HepG2 (cell line): Measurements from ENCODE around the gene TMC4. TPM values are rescaled to one million over a fixed set of nuclear protein-coding genes. Genes with fewer than 3 reads are reported as not detected.

Experiments used
- CEBPG ChIP-seq: IDR thresholded peaks from 2 replicates; pipeline ENCODE4 v1.6.1; 2016
- KMT2A ChIP-seq: sonication (generic); formaldehyde crosslinking; IDR thresholded peaks from 2 replicates; pipeline ENCODE4 v1.4.0; 2020; ENCODE audit warnings: missing genetic modification reagents
- PHF5A ChIP-seq: IDR thresholded peaks from one replicate; pipeline ENCODE4 v1.6.1; 2018; ENCODE audit warnings: low read depth, missing genetic modification reagents; ENCODE audit not compliant: unreplicated experiment
- RFXANK ChIP-seq: IDR thresholded peaks from 2 replicates; pipeline ENCODE4 v1.6.1; 2016
- SIX1 ChIP-seq: sonication (generic); formaldehyde crosslinking; IDR thresholded peaks from 2 replicates; pipeline ENCODE4 v1.4.0; 2020; ENCODE audit warnings: missing genetic modification reagents, borderline replicate concordance
- SNRNP70 ChIP-seq: fragments of 200-400 bp; formaldehyde crosslinking; IDR thresholded peaks from 2 replicates; pipeline ENCODE4 v1.6.1; 2017; ENCODE audit warnings: mild to moderate bottlenecking, low read depth, low read length, moderate library complexity
- ZNF547 ChIP-seq: sonication (generic); formaldehyde crosslinking; IDR thresholded peaks from 2 replicates; pipeline ENCODE4 v1.5.1; 2020; ENCODE audit warnings: mild to moderate bottlenecking, missing genetic modification reagents
- ZSCAN25 ChIP-seq: sonication (generic); formaldehyde crosslinking; IDR thresholded peaks from 2 replicates; pipeline ENCODE4 v1.8.0; 2022; ENCODE audit warnings: mild to moderate bottlenecking, missing genetic modification reagents
- polyA plus RNA-seq, 8 experiments: library from polyadenylated mRNA; depleted of rRNA in 3 of 8; stranded (reverse) in 7 of 8; unstranded in 1 of 8; fragments of >200 nt; fragmentation: Illumina TruSeq in 4 of 8; extraction: Trizol in 4 of 8; gene quantifications; 2 replicates each; pipeline versions ENCODE4 v1.2.1 to v1.2.3, GENCODE V29; 2011 to 2016; ENCODE audit warnings: low read depth in 4 of 8, missing spikeins in 1 of 8, mixed read lengths in 1 of 8; ENCODE audit not compliant: insufficient read depth in 1 of 8
- total RNA-seq, 5 experiments: library from RNA; depleted of rRNA; stranded (reverse); fragments of >200 nt; fragmentation: Illumina TruSeq; extraction: Trizol; gene quantifications; 2 replicates each; pipeline ENCODE4 v1.2.3, GENCODE V29; 2016; ENCODE audit warnings: low read depth in 1 of 5
- TF ChIP-seq, protein P1 (sequence below): IDR thresholded peaks from 2 replicates; pipeline ENCODE4 v1.6.1; 2018; ENCODE audit warnings: missing genetic modification reagents
- TF ChIP-seq, protein P2 (sequence below): sonication (generic); formaldehyde crosslinking; IDR thresholded peaks from 2 replicates; pipeline ENCODE4 v1.4.0; 2020; ENCODE audit warnings: missing genetic modification reagents, borderline replicate concordance
- TF ChIP-seq, protein P3 (sequence below): sonication (generic); IDR thresholded peaks from 2 replicates; pipeline ENCODE4 v1.6.1; 2016; ENCODE audit warnings: low read depth, borderline replicate concordance
- TF ChIP-seq, protein P4 (sequence below), 2 experiments: sonication (generic) in 1 of 2; formaldehyde crosslinking in 1 of 2; IDR thresholded peaks; 2 replicates each; pipeline versions ENCODE4 v1.5.1 to v1.6.1; 2011 to 2020; ENCODE audit warnings: borderline replicate concordance in 1 of 2, low read depth in 1 of 2, low read length in 1 of 2, mild to moderate bottlenecking in 1 of 2, missing genetic modification reagents in 1 of 2, moderate library complexity in 1 of 2
- TF ChIP-seq, protein P5 (sequence below): sonication (generic); formaldehyde crosslinking; IDR thresholded peaks from 2 replicates; pipeline ENCODE4 v1.9.0; 2021; ENCODE audit warnings: missing genetic modification reagents, borderline replicate concordance
- TF ChIP-seq, protein P6 (sequence below): sonication (generic); formaldehyde crosslinking; IDR thresholded peaks from 2 replicates; pipeline ENCODE4 v1.5.1; 2020; ENCODE audit warnings: missing genetic modification reagents, mild to moderate bottlenecking, borderline replicate concordance

The TMC4 gene
- total and polyA plus RNA-seq, 2 of the 13 experiments (the other 11 are each of a cell fraction or from before 2014, with no cell fraction given), result 0.13 to 0.24 TPM

DNA sequence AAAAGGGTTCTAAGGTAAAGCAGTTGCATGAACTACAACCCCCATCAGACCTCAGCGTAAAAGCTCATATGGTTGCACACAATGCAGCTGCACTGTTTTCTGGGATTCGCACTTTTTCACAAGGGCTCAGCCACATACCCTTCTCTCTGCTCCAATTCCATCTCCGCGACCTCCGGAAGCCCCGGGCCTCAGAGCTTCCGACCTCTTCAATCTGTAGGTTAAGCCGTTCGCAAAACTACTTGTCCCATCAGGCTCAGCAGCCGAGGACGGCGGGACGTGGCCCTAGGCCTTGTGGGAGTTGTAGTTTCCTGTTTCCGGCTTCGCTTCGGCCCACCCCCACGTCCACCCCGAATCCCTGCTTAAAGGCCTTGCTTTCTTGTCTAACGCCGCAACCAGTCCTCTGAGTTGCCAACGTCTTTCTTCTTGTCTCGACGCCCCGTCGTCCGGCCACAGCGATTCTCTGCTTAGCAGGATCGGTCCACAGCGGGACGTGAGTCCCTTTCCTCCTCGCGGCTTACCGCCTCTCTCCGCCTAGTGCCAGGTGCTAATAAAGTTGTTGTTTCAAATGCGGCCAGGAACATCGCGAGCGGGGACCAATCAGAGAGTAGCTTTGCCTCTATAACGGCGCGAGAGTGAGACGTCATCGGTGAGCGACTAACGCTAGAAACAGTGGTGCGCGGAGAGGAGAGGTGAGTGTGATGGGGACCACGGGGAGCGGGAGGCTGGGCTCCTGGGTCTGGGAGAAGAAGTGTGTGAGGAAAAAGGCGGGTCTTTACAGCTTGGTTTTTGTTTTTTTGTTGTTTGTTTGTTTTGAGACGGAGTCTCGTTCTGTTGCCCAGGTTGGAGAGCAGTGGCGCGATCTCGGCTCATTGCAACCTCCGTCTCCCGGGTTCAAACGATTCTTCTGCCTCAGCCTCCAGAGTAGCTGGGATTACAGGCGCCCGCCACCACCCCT lies 57.6 kb downstream of the TMC4 start, which contains the start of the genes PRPF31 and TFPT (continued):
- TF ChIP-seq, protein P1, sequence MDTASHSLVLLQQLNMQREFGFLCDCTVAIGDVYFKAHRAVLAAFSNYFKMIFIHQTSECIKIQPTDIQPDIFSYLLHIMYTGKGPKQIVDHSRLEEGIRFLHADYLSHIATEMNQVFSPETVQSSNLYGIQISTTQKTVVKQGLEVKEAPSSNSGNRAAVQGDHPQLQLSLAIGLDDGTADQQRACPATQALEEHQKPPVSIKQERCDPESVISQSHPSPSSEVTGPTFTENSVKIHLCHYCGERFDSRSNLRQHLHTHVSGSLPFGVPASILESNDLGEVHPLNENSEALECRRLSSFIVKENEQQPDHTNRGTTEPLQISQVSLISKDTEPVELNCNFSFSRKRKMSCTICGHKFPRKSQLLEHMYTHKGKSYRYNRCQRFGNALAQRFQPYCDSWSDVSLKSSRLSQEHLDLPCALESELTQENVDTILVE (CRISPR knock-in tag), result peak; percentile 87
- TF ChIP-seq, protein P2, sequence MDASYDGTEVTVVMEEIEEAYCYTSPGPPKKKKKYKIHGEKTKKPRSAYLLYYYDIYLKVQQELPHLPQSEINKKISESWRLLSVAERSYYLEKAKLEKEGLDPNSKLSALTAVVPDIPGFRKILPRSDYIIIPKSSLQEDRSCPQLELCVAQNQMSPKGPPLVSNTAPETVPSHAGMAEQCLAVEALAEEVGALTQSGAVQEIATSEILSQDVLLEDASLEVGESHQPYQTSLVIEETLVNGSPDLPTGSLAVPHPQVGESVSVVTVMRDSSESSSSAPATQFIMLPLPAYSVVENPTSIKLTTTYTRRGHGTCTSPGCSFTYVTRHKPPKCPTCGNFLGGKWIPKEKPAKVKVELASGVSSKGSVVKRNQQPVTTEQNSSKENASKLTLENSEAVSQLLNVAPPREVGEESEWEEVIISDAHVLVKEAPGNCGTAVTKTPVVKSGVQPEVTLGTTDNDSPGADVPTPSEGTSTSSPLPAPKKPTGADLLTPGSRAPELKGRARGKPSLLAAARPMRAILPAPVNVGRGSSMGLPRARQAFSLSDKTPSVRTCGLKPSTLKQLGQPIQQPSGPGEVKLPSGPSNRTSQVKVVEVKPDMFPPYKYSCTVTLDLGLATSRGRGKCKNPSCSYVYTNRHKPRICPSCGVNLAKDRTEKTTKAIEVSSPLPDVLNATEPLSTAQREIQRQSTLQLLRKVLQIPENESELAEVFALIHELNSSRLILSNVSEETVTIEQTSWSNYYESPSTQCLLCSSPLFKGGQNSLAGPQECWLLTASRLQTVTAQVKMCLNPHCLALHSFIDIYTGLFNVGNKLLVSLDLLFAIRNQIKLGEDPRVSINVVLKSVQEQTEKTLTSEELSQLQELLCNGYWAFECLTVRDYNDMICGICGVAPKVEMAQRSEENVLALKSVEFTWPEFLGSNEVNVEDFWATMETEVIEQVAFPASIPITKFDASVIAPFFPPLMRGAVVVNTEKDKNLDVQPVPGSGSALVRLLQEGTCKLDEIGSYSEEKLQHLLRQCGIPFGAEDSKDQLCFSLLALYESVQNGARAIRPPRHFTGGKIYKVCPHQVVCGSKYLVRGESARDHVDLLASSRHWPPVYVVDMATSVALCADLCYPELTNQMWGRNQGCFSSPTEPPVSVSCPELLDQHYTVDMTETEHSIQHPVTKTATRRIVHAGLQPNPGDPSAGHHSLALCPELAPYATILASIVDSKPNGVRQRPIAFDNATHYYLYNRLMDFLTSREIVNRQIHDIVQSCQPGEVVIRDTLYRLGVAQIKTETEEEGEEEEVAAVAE, result peak; percentile 88
- TF ChIP-seq RFXANK (CRISPR knock-in tag) (no peak), PHF5A (CRISPR knock-in tag) (no peak), SNRNP70 (no peak), ZSCAN25 (CRISPR knock-in tag) (peak; percentile 88), KMT2A (CRISPR knock-in tag) (peak; percentile 61; the same call in 1 of the 2 replicates), ZNF547 (CRISPR knock-in tag) (peak; percentile 67; the same call in 1 of the 2 replicates), CEBPG (peak; percentile 9), SIX1 (no peak; the same call in 1 of the 2 replicates)
- TF ChIP-seq, protein P3, sequence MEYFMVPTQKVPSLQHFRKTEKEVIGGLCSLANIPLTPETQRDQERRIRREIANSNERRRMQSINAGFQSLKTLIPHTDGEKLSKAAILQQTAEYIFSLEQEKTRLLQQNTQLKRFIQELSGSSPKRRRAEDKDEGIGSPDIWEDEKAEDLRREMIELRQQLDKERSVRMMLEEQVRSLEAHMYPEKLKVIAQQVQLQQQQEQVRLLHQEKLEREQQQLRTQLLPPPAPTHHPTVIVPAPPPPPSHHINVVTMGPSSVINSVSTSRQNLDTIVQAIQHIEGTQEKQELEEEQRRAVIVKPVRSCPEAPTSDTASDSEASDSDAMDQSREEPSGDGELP, result peak; percentile 17; the same call in 1 of the 2 replicates
- TF ChIP-seq, protein P4, sequence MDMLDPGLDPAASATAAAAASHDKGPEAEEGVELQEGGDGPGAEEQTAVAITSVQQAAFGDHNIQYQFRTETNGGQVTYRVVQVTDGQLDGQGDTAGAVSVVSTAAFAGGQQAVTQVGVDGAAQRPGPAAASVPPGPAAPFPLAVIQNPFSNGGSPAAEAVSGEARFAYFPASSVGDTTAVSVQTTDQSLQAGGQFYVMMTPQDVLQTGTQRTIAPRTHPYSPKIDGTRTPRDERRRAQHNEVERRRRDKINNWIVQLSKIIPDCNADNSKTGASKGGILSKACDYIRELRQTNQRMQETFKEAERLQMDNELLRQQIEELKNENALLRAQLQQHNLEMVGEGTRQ (IDR thresholded peaks at IDR 0.05; ENCODE audit: low read depth, low read length), result no peak
- TF ChIP-seq, protein P4 (CRISPR knock-in tag; IDR thresholded peaks at IDR 0.05; ENCODE audit: borderline replicate concordance), result no peak
- TF ChIP-seq, protein P5, sequence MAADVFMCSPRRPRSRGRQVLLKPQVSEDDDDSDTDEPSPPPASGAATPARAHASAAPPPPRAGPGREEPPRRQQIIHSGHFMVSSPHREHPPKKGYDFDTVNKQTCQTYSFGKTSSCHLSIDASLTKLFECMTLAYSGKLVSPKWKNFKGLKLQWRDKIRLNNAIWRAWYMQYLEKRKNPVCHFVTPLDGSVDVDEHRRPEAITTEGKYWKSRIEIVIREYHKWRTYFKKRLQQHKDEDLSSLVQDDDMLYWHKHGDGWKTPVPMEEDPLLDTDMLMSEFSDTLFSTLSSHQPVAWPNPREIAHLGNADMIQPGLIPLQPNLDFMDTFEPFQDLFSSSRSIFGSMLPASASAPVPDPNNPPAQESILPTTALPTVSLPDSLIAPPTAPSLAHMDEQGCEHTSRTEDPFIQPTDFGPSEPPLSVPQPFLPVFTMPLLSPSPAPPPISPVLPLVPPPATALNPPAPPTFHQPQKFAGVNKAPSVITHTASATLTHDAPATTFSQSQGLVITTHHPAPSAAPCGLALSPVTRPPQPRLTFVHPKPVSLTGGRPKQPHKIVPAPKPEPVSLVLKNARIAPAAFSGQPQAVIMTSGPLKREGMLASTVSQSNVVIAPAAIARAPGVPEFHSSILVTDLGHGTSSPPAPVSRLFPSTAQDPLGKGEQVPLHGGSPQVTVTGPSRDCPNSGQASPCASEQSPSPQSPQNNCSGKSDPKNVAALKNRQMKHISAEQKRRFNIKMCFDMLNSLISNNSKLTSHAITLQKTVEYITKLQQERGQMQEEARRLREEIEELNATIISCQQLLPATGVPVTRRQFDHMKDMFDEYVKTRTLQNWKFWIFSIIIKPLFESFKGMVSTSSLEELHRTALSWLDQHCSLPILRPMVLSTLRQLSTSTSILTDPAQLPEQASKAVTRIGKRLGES, result no peak
- TF ChIP-seq, protein P6, sequence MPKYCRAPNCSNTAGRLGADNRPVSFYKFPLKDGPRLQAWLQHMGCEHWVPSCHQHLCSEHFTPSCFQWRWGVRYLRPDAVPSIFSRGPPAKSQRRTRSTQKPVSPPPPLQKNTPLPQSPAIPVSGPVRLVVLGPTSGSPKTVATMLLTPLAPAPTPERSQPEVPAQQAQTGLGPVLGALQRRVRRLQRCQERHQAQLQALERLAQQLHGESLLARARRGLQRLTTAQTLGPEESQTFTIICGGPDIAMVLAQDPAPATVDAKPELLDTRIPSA (CRISPR knock-in tag), result no peak; the same call in 1 of the 2 replicates
